HL-60 (cell line): ENCODE data around the gene ZNF160.

Experiments
- POLR2AphosphoS5 ChIP-seq: IDR thresholded peaks from 2 replicates; pipeline ENCODE4 v1.6.1; 2012; ENCODE audit warnings: low read depth
- SPI1 ChIP-seq: IDR thresholded peaks from 2 replicates; pipeline ENCODE4 v1.6.1; 2012; ENCODE audit warnings: low read depth, mild to moderate bottlenecking, borderline replicate concordance
- TF ChIP-seq, protein P1 (sequence below): IDR thresholded peaks from one replicate; pipeline ENCODE4 v1.5.1; 2011; ENCODE audit warnings: low read length, control low read depth, inconsistent platforms; ENCODE audit not compliant: insufficient read depth

- TF ChIP-seq, protein P1, sequence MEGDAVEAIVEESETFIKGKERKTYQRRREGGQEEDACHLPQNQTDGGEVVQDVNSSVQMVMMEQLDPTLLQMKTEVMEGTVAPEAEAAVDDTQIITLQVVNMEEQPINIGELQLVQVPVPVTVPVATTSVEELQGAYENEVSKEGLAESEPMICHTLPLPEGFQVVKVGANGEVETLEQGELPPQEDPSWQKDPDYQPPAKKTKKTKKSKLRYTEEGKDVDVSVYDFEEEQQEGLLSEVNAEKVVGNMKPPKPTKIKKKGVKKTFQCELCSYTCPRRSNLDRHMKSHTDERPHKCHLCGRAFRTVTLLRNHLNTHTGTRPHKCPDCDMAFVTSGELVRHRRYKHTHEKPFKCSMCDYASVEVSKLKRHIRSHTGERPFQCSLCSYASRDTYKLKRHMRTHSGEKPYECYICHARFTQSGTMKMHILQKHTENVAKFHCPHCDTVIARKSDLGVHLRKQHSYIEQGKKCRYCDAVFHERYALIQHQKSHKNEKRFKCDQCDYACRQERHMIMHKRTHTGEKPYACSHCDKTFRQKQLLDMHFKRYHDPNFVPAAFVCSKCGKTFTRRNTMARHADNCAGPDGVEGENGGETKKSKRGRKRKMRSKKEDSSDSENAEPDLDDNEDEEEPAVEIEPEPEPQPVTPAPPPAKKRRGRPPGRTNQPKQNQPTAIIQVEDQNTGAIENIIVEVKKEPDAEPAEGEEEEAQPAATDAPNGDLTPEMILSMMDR, result no peak
- no peak for TF ChIP-seq SPI1
- no peak for TF ChIP-seq POLR2AphosphoS5
Observed at GRCh38 chr19:53057904-53058580, 45.2 kb downstream of the ZNF160 start.
